PC-3 (cell line): Measurements from ENCODE around the gene CPT1A. TPM values are rescaled to one million over a fixed set of nuclear protein-coding genes. Genes with fewer than 3 reads are reported as not detected.

Experiments used
- ATAC-seq: fragments of 200-7000 bp; cut with Tn5 transposase; 2 replicates; pipeline ENCODE4 v1.9.1; 2020; ENCODE audit warnings: mild to moderate bottlenecking, moderate library complexity
- BruUV-seq: library from RNA; stranded (reverse); fragments of 400-500 nt; replicated peaks from 2 replicates; lab custom pipeline; 2021; lab: Mats Ljungman, UMichigan
- CTCF ChIA-PET: fragments of 300-600 bp; sonication (Branson Sonifier 250); formaldehyde crosslinking; loops from one replicate; lab custom pipeline; 2022; ENCODE audit warnings: antibody characterized with exemption; lab: Charles Lee
- POLR2A ChIA-PET: fragments of 300-600 bp; sonication (Branson Sonifier 250); formaldehyde crosslinking; loops from one replicate; lab custom pipeline; 2022; ENCODE audit warnings: antibody characterized with exemption; ENCODE audit not compliant: unreplicated experiment; lab: Charles Lee
- DNase-seq: peaks from one replicate; pipeline ENCODE4 v3.0.0-alpha.2; 2015
- H2AFZ ChIP-seq: fragments of 300-600 bp; sonication (generic); 2 replicates; pipeline ENCODE4 v1.6.0; 2016; ENCODE audit warnings: antibody characterized with exemption, low read length
- H3F3A ChIP-seq: fragments of 300-600 bp; sonication (generic); one replicate; pipeline ENCODE4 v1.6.0; 2017; ENCODE audit warnings: antibody characterized with exemption, low read length, control low read depth, mild to moderate bottlenecking; ENCODE audit not compliant: unreplicated experiment
- H3K27ac ChIP-seq: fragments of 300-600 bp; sonication (generic); 2 replicates; pipeline ENCODE4 v1.5.1; 2016; ENCODE audit warnings: mild to moderate bottlenecking, low read length
- H3K27me3 ChIP-seq: fragments of 300-600 bp; sonication (generic); 2 replicates; pipeline ENCODE4 v1.6.1; 2016; ENCODE audit warnings: low read length, mixed read lengths
- H3K36me3 ChIP-seq: fragments of 300-600 bp; sonication (generic); 2 replicates; pipeline ENCODE4 v1.6.1; 2016; ENCODE audit warnings: low read depth, mixed run types, low read length, mixed read lengths
- H3K4me1 ChIP-seq: fragments of 300-600 bp; sonication (generic); 2 replicates; pipeline ENCODE4 v1.5.1; 2016; ENCODE audit warnings: low read length; ENCODE audit not compliant: insufficient read depth
- H3K4me2 ChIP-seq: fragments of 300-600 bp; sonication (generic); 2 replicates; pipeline ENCODE4 v1.6.0; 2016; ENCODE audit warnings: low read length
- H3K4me3 ChIP-seq: fragments of 300-600 bp; sonication (generic); 2 replicates; pipeline ENCODE4 v1.5.1; 2016; ENCODE audit warnings: mild to moderate bottlenecking, low read length, mixed read lengths
- H3K79me2 ChIP-seq: fragments of 300-600 bp; sonication (generic); 2 replicates; pipeline ENCODE4 v1.6.1; 2017; ENCODE audit warnings: low read length, mixed read lengths
- H3K9ac ChIP-seq: fragments of 300-600 bp; sonication (generic); 2 replicates; pipeline ENCODE4 v1.6.0; 2016; ENCODE audit warnings: mild to moderate bottlenecking, low read length
- H3K9me2 ChIP-seq: fragments of 300-600 bp; sonication (generic); replicated peaks from 2 replicates; pipeline ENCODE4 v1.6.1; 2016; ENCODE audit warnings: mixed run types, low read length, mixed read lengths
- H3K9me3 ChIP-seq: fragments of 300-600 bp; sonication (generic); 2 replicates; pipeline ENCODE4 v1.6.1; 2016; ENCODE audit warnings: low read length, mixed read lengths
- H4K20me1 ChIP-seq: fragments of 300-600 bp; sonication (generic); 2 replicates; pipeline ENCODE4 v1.6.1; 2016; ENCODE audit warnings: low read length, mixed read lengths
- CTCF ChIP-seq: fragments of 300-600 bp; sonication (generic); conservative IDR thresholded peaks from 2 replicates; pipeline ENCODE4 v1.5.1; 2017; ENCODE audit warnings: antibody characterized with exemption, low read depth, mild to moderate bottlenecking, low read length
- EZH2 ChIP-seq: fragments of 300-600 bp; sonication (generic); IDR thresholded peaks from one replicate; pipeline ENCODE4 v1.6.1; 2017; ENCODE audit warnings: antibody characterized with exemption, mild to moderate bottlenecking, low read length; ENCODE audit not compliant: unreplicated experiment
- EZH2phosphoT487 ChIP-seq: fragments of 300-600 bp; sonication (generic); IDR thresholded peaks from 2 replicates; pipeline ENCODE4 v1.6.1; 2018; ENCODE audit warnings: mild to moderate bottlenecking, antibody characterized with exemption, low read length, borderline replicate concordance
- intact Hi-C: fragments of 100-400 bp; cut with micrococcal nuclease; formaldehyde crosslinking; loops from 2 replicates; pipeline ENCODE4 v1.9.0; 2023
- total RNA-seq: library from RNA; depleted of rRNA; stranded (reverse); fragments of >200 nt; gene quantifications from 2 replicates; pipeline ENCODE4 v1.2.3, GENCODE V29; 2014

CPT1A gene
- total RNA-seq, 1 experiment from 2014 or later: 38.1 TPM

DNA sequence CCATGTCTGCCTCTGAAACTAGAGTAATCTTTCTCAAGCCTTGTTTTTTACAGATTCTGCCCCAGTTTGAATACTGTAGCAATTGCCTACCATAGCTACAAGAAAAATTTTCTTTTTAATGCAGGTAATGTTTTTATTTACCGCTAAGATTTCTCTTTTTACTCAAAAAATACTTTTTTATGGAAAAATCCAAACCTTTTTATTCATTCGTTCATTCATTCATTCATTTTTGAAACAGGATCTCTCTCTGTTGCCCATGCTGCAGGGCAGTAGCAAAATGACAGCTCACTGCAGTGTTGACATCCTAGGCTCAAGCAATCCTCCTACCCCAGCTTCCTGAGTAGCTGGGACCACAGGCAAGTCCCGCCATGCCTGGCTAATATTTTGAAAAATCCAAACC lies 2.7 kb upstream of the CPT1A start:
- intact Hi-C loops: loop anchor here (5.0 to 10.0 kb wide), 2 partner anchors 58 to 210 kb away; partner anchors contain the start of genes IGHMBP2 and MRPL21
- TF ChIP-seq EZH2phosphoT487 (no peak), EZH2 (no peak), CTCF (no peak)
- no peak for DNase-seq
- ChIA-PET CTCF (interaction anchor here (1.3 kb wide), 1 partner anchor 201 kb away, joined by 5 read pairs; no protein-coding TSS in a partner anchor), POLR2A (interaction anchor here (0.7 kb wide), 1 partner anchor 28 kb away, joined by 3 read pairs; no protein-coding TSS in a partner anchor)
- Histone ChIP-seq H3K36me3 (no peaks in the 10 kb centered on the region), H3F3A (peaks cover 11% of the 10 kb centered on the region), H3K27ac (no peak overlapping the region), H3K9me3 (no peaks in the 10 kb centered on the region), H3K4me1 (peaks cover 24% of the 10 kb centered on the region), H3K4me3 (peak overlapping the region; percentile 59), H3K9me2 (no peaks in the 10 kb centered on the region), H3K27me3 (no peaks in the 10 kb centered on the region), H3K4me2 (peak overlapping the region; percentile 84), H4K20me1 (no peaks in the 10 kb centered on the region), H3K9ac (peak overlapping the region; percentile 47), H3K79me2 (peaks cover 19% of the 10 kb centered on the region), H2AFZ (peak overlapping the region; percentile 91)
- no peak for ATAC-seq
- BruUV-seq: no TSS peak

- H3F3A ChIP-seq: peaks cover 12% of the 10 kb centered on the region
- intact Hi-C loops: loop anchor here (5.0 to 10.0 kb wide), 2 partner anchors 58 to 209 kb away; partner anchors contain the start of genes IGHMBP2 and MRPL21
- H3K4me1 ChIP-seq: peaks cover 26% of the 10 kb centered on the region
- peak overlapping the region; percentile 47 for H3K9ac ChIP-seq
- no peaks in the 10 kb centered on the region for H3K9me2 ChIP-seq
- ATAC-seq (peak; percentile 61), DNase-seq (peak; percentile 89)
- H3K27me3 ChIP-seq: no peaks in the 10 kb centered on the region
- H4K20me1 ChIP-seq: no peaks in the 10 kb centered on the region
- H3K9me3 ChIP-seq: no peaks in the 10 kb centered on the region
- TF ChIP-seq CTCF (peak; percentile 82), EZH2 (no peak)
- H3K4me2 ChIP-seq: peak overlapping the region; percentile 84
- H3K4me3 ChIP-seq: peak overlapping the region; percentile 59
- POLR2A ChIA-PET: interaction anchor here (0.7 kb wide), 1 partner anchor 28 kb away, joined by 3 read pairs; no protein-coding TSS in a partner anchor
- peak overlapping the region; percentile 91 for H2AFZ ChIP-seq
- no TSS peak for BruUV-seq
- no peaks in the 10 kb centered on the region for H3K36me3 ChIP-seq
- H3K79me2 ChIP-seq: peaks cover 19% of the 10 kb centered on the region
- CTCF ChIA-PET: interaction anchor here (0.6 to 1.3 kb wide), 3 partner anchors 18 to 233 kb away, joined by 3 to 10 read pairs (median 5); no protein-coding TSS in a partner anchor
- no peak overlapping the region for H3K27ac ChIP-seq
Measured at GRCh38 chr11:68843703-68844312, 2.1 kb upstream of the CPT1A start.
